ENCODE measurements around the gene CC2D2A.

- TF ChIP-seq ZBTB11 (CRISPR knock-in tag; IDR thresholded peaks at IDR 0.05) (no peak), REST (IDR thresholded peaks at IDR 0.05; ENCODE audit: low read depth, low read length) (no peak), POLR2A (IDR thresholded peaks at IDR 0.05; ENCODE audit: low read depth, low read length) (no peak), EZH2 (IDR thresholded peaks at IDR 0.05; ENCODE audit: borderline replicate concordance, control insufficient read depth, low read depth, low read length) (no peak), MAX (IDR thresholded peaks at IDR 0.05; ENCODE audit: low read depth, low read length) (no peak), ZNF592 (IDR thresholded peaks at IDR 0.05) (no peak), USF1 (IDR thresholded peaks at IDR 0.05; ENCODE audit: borderline replicate concordance, extremely low read length, insufficient read depth, low read depth, low read length) (no peak), ATF3 (IDR thresholded peaks at IDR 0.05; ENCODE audit: borderline replicate concordance, extremely low read depth, low read depth, low read length) (no peak), EP300 (IDR thresholded peaks at IDR 0.05; ENCODE audit: borderline replicate concordance in 1 of 2, control insufficient read depth in 1 of 2, low read depth in 2 of 2, low read length in 2 of 2) (no peak), RB1 (IDR thresholded peaks at IDR 0.05; ENCODE audit: borderline replicate concordance) (no peak), CHD4 (IDR thresholded peaks at IDR 0.05) (no peak), BCL11A (IDR thresholded peaks at IDR 0.05; ENCODE audit: low read depth, low read length) (no peak)
Observed at GRCh38 chr4:15568821-15569220, 99.1 kb downstream of the CC2D2A start.

All from GM12878 (cell line).